ENCODE measurements around the gene TMEM120B. TPM values are rescaled to one million over a fixed set of nuclear protein-coding genes. Genes with fewer than 3 reads are reported as not detected.

Gene TMEM120B
- total RNA-seq, 1 donor from 2014 or later: 14.1 TPM

GRCh38 chr12:121793838-121794533 is 81.4 kb downstream of the TMEM120B start:
- peak; percentile 96 for DNase-seq (ENCODE audit: low spot score)
- Mint-ChIP-seq H3K4me1 (ENCODE audit: low read depth) (peaks cover 57% of the 10 kb centered on the region), H3K27ac (peak overlapping the region; percentile 94), H3K9me3 (no peaks in the 10 kb centered on the region), H3K27me3 (ENCODE audit: low read depth) (no peaks in the 10 kb centered on the region), H3K36me3 (ENCODE audit: low read depth) (peaks cover 62% of the 10 kb centered on the region), H3K4me3 (ENCODE audit: low read depth) (peak overlapping the region; percentile 84)
- intact Hi-C loops (cut with micrococcal nuclease): loop anchor here (1.0 to 5.0 kb wide), 8 partner anchors 8 to 167 kb away; partner anchors contain the start of genes ORAI1, PSMD9 and TMEM120B

GRCh38 chr12:121794534-121795033 is 82.0 kb downstream of the TMEM120B start:
- no peaks in the 10 kb centered on the region for H3K9me3 Mint-ChIP-seq
- intact Hi-C loops (cut with micrococcal nuclease): loop anchor here (1.0 to 5.0 kb wide), 8 partner anchors 8 to 167 kb away; partner anchors contain the start of genes ORAI1, PSMD9 and TMEM120B
- H3K27me3 Mint-ChIP-seq (ENCODE audit: low read depth): no peaks in the 10 kb centered on the region
- H3K36me3 Mint-ChIP-seq (ENCODE audit: low read depth): peaks cover 66% of the 10 kb centered on the region
- peak overlapping the region; percentile 84 for H3K4me3 Mint-ChIP-seq (ENCODE audit: low read depth)
- H3K4me1 Mint-ChIP-seq (ENCODE audit: low read depth): peaks cover 57% of the 10 kb centered on the region
- H3K27ac Mint-ChIP-seq: peak overlapping the region; percentile 94
- no peak for DNase-seq (ENCODE audit: low spot score)

- peak; percentile 78 for DNase-seq (ENCODE audit: low spot score)
- no peaks in the 10 kb centered on the region for H3K27me3 Mint-ChIP-seq (ENCODE audit: low read depth)
- peak overlapping the region; percentile 77 for H3K4me3 Mint-ChIP-seq (ENCODE audit: low read depth)
- no peaks in the 10 kb centered on the region for H3K9me3 Mint-ChIP-seq
- H3K27ac Mint-ChIP-seq: peak overlapping the region; percentile 94
- intact Hi-C loops (cut with micrococcal nuclease): loop anchor here (1.0 to 2.0 kb wide), 2 partner anchors 16 to 44 kb away; no protein-coding TSS in a partner anchor
- peaks cover 59% of the 10 kb centered on the region for H3K36me3 Mint-ChIP-seq (ENCODE audit: low read depth)
- peaks cover 50% of the 10 kb centered on the region for H3K4me1 Mint-ChIP-seq (ENCODE audit: low read depth)
These were observed 82.7 kb downstream of the TMEM120B start for GRCh38 chr12:121795034-121795968.

GRCh38 chr12:121796855-121797751 is 84.6 kb downstream of the TMEM120B start:
- H3K4me3 Mint-ChIP-seq (ENCODE audit: low read depth): peak overlapping the region; percentile 30
- peaks cover 56% of the 10 kb centered on the region for H3K36me3 Mint-ChIP-seq (ENCODE audit: low read depth)

GRCh38 chr12:121797937-121798786 is 85.6 kb downstream of the TMEM120B start:
- peaks cover 54% of the 10 kb centered on the region for H3K36me3 Mint-ChIP-seq (ENCODE audit: low read depth)
- H3K4me3 Mint-ChIP-seq (ENCODE audit: low read depth): peak overlapping the region; percentile 85
- H3K9me3 Mint-ChIP-seq: no peaks in the 10 kb centered on the region
- peak overlapping the region; percentile 79 for H3K27ac Mint-ChIP-seq
- intact Hi-C loops (cut with micrococcal nuclease): no loop called here
- DNase-seq (ENCODE audit: low spot score): no peak
- H3K4me1 Mint-ChIP-seq (ENCODE audit: low read depth): peaks cover 41% of the 10 kb centered on the region
- no peaks in the 10 kb centered on the region for H3K27me3 Mint-ChIP-seq (ENCODE audit: low read depth)

More at GRCh38 chr12:121796855-121797751, 84.6 kb downstream of the TMEM120B start:
- intact Hi-C loops (cut with micrococcal nuclease): no loop called here
- Mint-ChIP-seq H3K27ac (peak overlapping the region; percentile 62), H3K4me1 (ENCODE audit: low read depth) (peaks cover 39% of the 10 kb centered on the region), H3K9me3 (no peaks in the 10 kb centered on the region), H3K27me3 (ENCODE audit: low read depth) (no peaks in the 10 kb centered on the region)
- no peak for DNase-seq (ENCODE audit: low spot score)

GRCh38 chr12:121798787-121799155 is 86.2 kb downstream of the TMEM120B start:
- H3K27ac Mint-ChIP-seq: peak overlapping the region; percentile 86
- peaks cover 54% of the 10 kb centered on the region for H3K36me3 Mint-ChIP-seq (ENCODE audit: low read depth)
- no peaks in the 10 kb centered on the region for H3K9me3 Mint-ChIP-seq
- H3K4me1 Mint-ChIP-seq (ENCODE audit: low read depth): peaks cover 41% of the 10 kb centered on the region
- DNase-seq (ENCODE audit: low spot score): no peak
- no peaks in the 10 kb centered on the region for H3K27me3 Mint-ChIP-seq (ENCODE audit: low read depth)
- H3K4me3 Mint-ChIP-seq (ENCODE audit: low read depth): peak overlapping the region; percentile 85
- intact Hi-C loops (cut with micrococcal nuclease): loop anchor here (1.0 kb wide), 1 partner anchor 90 kb away; the partner anchor contains the start of gene PSMD9

- Mint-ChIP-seq H3K9me3 (no peaks in the 10 kb centered on the region), H3K36me3 (ENCODE audit: low read depth) (peaks cover 55% of the 10 kb centered on the region), H3K4me3 (ENCODE audit: low read depth) (peak overlapping the region; percentile 85), H3K4me1 (ENCODE audit: low read depth) (peaks cover 40% of the 10 kb centered on the region), H3K27ac (peak overlapping the region; percentile 88), H3K27me3 (ENCODE audit: low read depth) (no peaks in the 10 kb centered on the region)
- intact Hi-C loops (cut with micrococcal nuclease): loop anchor here (1.0 kb wide), 1 partner anchor 89 kb away; the partner anchor contains the start of gene PSMD9
- peak; percentile 56 for DNase-seq (ENCODE audit: low spot score)
These were observed 86.7 kb downstream of the TMEM120B start for GRCh38 chr12:121799156-121799841.

- intact Hi-C loops (cut with micrococcal nuclease): loop anchor here (1.0 to 10.0 kb wide), 3 partner anchors 88 to 705 kb away; partner anchors contain the start of genes PSMD9 and ZCCHC8
- Mint-ChIP-seq H3K4me1 (ENCODE audit: low read depth) (peaks cover 32% of the 10 kb centered on the region), H3K27me3 (ENCODE audit: low read depth) (no peaks in the 10 kb centered on the region), H3K36me3 (ENCODE audit: low read depth) (peaks cover 56% of the 10 kb centered on the region), H3K27ac (peak overlapping the region; percentile 88), H3K9me3 (no peaks in the 10 kb centered on the region), H3K4me3 (ENCODE audit: low read depth) (peak overlapping the region; percentile 85)
- peak; percentile 75 for DNase-seq (ENCODE audit: low spot score)
These were observed 87.5 kb downstream of the TMEM120B start for GRCh38 chr12:121799842-121800693.

GRCh38 chr12:121800694-121801594 is 88.4 kb downstream of the TMEM120B start:
- Mint-ChIP-seq H3K27me3 (ENCODE audit: low read depth) (no peaks in the 10 kb centered on the region), H3K27ac (peak overlapping the region; percentile 99), H3K4me1 (ENCODE audit: low read depth) (peaks cover 30% of the 10 kb centered on the region), H3K36me3 (ENCODE audit: low read depth) (peaks cover 54% of the 10 kb centered on the region), H3K4me3 (ENCODE audit: low read depth) (peak overlapping the region; percentile 87), H3K9me3 (no peaks in the 10 kb centered on the region)
- intact Hi-C loops (cut with micrococcal nuclease): loop anchor here (10.0 kb wide), 2 partner anchors 336 to 704 kb away; partner anchors contain the start of gene ZCCHC8
- DNase-seq (ENCODE audit: low spot score): peak; percentile 69
